ENCODE data around the gene CNIH3. TPM values are rescaled to one million over a fixed set of nuclear protein-coding genes. Genes with fewer than 3 reads are reported as not detected.

CNIH3 gene
- total and polyA plus RNA-seq, 3 experiments from 2014 or later: 1.1 to 1.6 (median 1.5) TPM

- H3K4me1 ChIP-seq (ENCODE audit: insufficient read depth, low read length): no peaks in the 10 kb centered on the region
- H3K9me3 Mint-ChIP-seq: no peaks in the 10 kb centered on the region
- no peak overlapping the region for H3K4me3 ChIP-seq (ENCODE audit: low read length)
- no peak overlapping the region for H3K27ac ChIP-seq (ENCODE audit: low read depth, low read length)
- no peaks in the 10 kb centered on the region for H3K4me1 Mint-ChIP-seq
- no peaks in the 10 kb centered on the region for H3K36me3 Mint-ChIP-seq
- H3K9me3 ChIP-seq (ENCODE audit: low read length): no peaks in the 10 kb centered on the region
- no peaks in the 10 kb centered on the region for H3K36me3 ChIP-seq (ENCODE audit: insufficient read depth, low read length)
- H3K27ac Mint-ChIP-seq: no peak overlapping the region
- no peak overlapping the region for H3K4me3 Mint-ChIP-seq
- POLR2A ChIA-PET: no interaction called here
- CTCF ChIA-PET: no interaction called here
- H3K27me3 ChIP-seq (ENCODE audit: insufficient read depth, low read length, poor library complexity, severe bottlenecking): peaks cover 4% of the 10 kb centered on the region
- H3K27me3 Mint-ChIP-seq: peaks cover 9 to 51% of the 10 kb centered on the region in 2 donors
- DNase-seq: no peak
Measured at GRCh38 chr1:224749916-224750315, 133.8 kb downstream of the CNIH3 start.

GRCh38 chr1:224751624-224752311, 135.7 kb downstream of the CNIH3 start:
- no peak overlapping the region for H3K27ac ChIP-seq (ENCODE audit: low read depth, low read length)
- ChIA-PET POLR2A (no interaction called here), CTCF (no interaction called here)
- DNase-seq: no peak
- Mint-ChIP-seq H3K4me3 (no peak overlapping the region), H3K4me1 (no peaks in the 10 kb centered on the region), H3K27me3 (peaks cover 5 to 55% of the 10 kb centered on the region in 2 donors), H3K27ac (no peak overlapping the region), H3K9me3 (no peaks in the 10 kb centered on the region), H3K36me3 (no peaks in the 10 kb centered on the region)
- H3K4me3 ChIP-seq (ENCODE audit: low read length): no peak overlapping the region
- H3K9me3 ChIP-seq (ENCODE audit: low read length): no peaks in the 10 kb centered on the region
- peaks cover 4% of the 10 kb centered on the region for H3K27me3 ChIP-seq (ENCODE audit: insufficient read depth, low read length, poor library complexity, severe bottlenecking)
- no peaks in the 10 kb centered on the region for H3K4me1 ChIP-seq (ENCODE audit: insufficient read depth, low read length)
- no peaks in the 10 kb centered on the region for H3K36me3 ChIP-seq (ENCODE audit: insufficient read depth, low read length)

- POLR2A ChIA-PET: no interaction called here
- H3K27ac Mint-ChIP-seq: no peak overlapping the region
Measured at GRCh38 chr1:224753491-224753890, 137.4 kb downstream of the CNIH3 start.

GRCh38 chr1:224755586-224755985, 139.5 kb downstream of the CNIH3 start:
- no peaks in the 10 kb centered on the region for H3K4me1 ChIP-seq (ENCODE audit: insufficient read depth, low read length)
- H3K27ac ChIP-seq (ENCODE audit: low read depth, low read length): no peak overlapping the region
- peaks cover 0 to 4% (median 0%) of the 10 kb centered on the region in 3 donors for H3K36me3 Mint-ChIP-seq
- CTCF ChIA-PET: no interaction called here
- POLR2A ChIA-PET: no interaction called here
- no peak overlapping the region for H3K4me3 ChIP-seq (ENCODE audit: low read length)
- H3K36me3 ChIP-seq (ENCODE audit: insufficient read depth, low read length): no peaks in the 10 kb centered on the region
- no peaks in the 10 kb centered on the region for H3K4me1 Mint-ChIP-seq
- H3K27me3 ChIP-seq (ENCODE audit: insufficient read depth, low read length, poor library complexity, severe bottlenecking): peaks cover 4% of the 10 kb centered on the region
- no peak overlapping the region for H3K27ac Mint-ChIP-seq
- H3K27me3 Mint-ChIP-seq: peaks cover 7 to 35% of the 10 kb centered on the region in 2 donors
- no peaks in the 10 kb centered on the region for H3K9me3 ChIP-seq (ENCODE audit: low read length)
- no peak for DNase-seq
- peaks cover 0 to 13% (median 5%) of the 10 kb centered on the region in 5 donors for H3K9me3 Mint-ChIP-seq
- no peak overlapping the region for H3K4me3 Mint-ChIP-seq

More at GRCh38 chr1:224753491-224753890, 137.4 kb downstream of the CNIH3 start:
- H3K36me3 ChIP-seq (ENCODE audit: insufficient read depth, low read length): no peaks in the 10 kb centered on the region
- no peak for DNase-seq
- no peak overlapping the region for H3K4me3 ChIP-seq (ENCODE audit: low read length)
- CTCF ChIA-PET: interaction anchor here (1.0 kb wide), 1 partner anchor 21 kb away, joined by 3 read pairs; no protein-coding TSS in a partner anchor
- peaks cover 0 to 4% (median 0%) of the 10 kb centered on the region in 5 donors for H3K9me3 Mint-ChIP-seq
- H3K36me3 Mint-ChIP-seq: no peaks in the 10 kb centered on the region
- no peaks in the 10 kb centered on the region for H3K9me3 ChIP-seq (ENCODE audit: low read length)
- peaks cover 4% of the 10 kb centered on the region for H3K27me3 ChIP-seq (ENCODE audit: insufficient read depth, low read length, poor library complexity, severe bottlenecking)
- peaks cover 3 to 51% of the 10 kb centered on the region in 2 donors for H3K27me3 Mint-ChIP-seq
- H3K27ac ChIP-seq (ENCODE audit: low read depth, low read length): no peak overlapping the region
- H3K4me1 Mint-ChIP-seq: no peaks in the 10 kb centered on the region
- H3K4me1 ChIP-seq (ENCODE audit: insufficient read depth, low read length): no peaks in the 10 kb centered on the region
- no peak overlapping the region for H3K4me3 Mint-ChIP-seq

GRCh38 chr1:224757508-224757907, 141.4 kb downstream of the CNIH3 start:
- H3K27me3 Mint-ChIP-seq: peaks cover 10 to 21% of the 10 kb centered on the region in 2 donors
- H3K36me3 Mint-ChIP-seq: peaks cover 0 to 4% (median 0%) of the 10 kb centered on the region in 3 donors
- no peak for DNase-seq
- no peaks in the 10 kb centered on the region for H3K4me1 ChIP-seq (ENCODE audit: insufficient read depth, low read length)
- H3K27me3 ChIP-seq (ENCODE audit: insufficient read depth, low read length, poor library complexity, severe bottlenecking): peaks cover 4% of the 10 kb centered on the region
- H3K4me3 ChIP-seq (ENCODE audit: low read length): no peak overlapping the region
- ChIA-PET CTCF (no interaction called here), POLR2A (no interaction called here)
- H3K4me3 Mint-ChIP-seq: no peak overlapping the region
- no peaks in the 10 kb centered on the region for H3K36me3 ChIP-seq (ENCODE audit: insufficient read depth, low read length)
- H3K9me3 ChIP-seq (ENCODE audit: low read length): no peaks in the 10 kb centered on the region
- H3K27ac Mint-ChIP-seq: no peak overlapping the region
- H3K4me1 Mint-ChIP-seq: no peaks in the 10 kb centered on the region
- H3K9me3 Mint-ChIP-seq: peaks cover 0 to 13% (median 5%) of the 10 kb centered on the region in 5 donors
- no peak overlapping the region for H3K27ac ChIP-seq (ENCODE audit: low read depth, low read length)

- H3K36me3 Mint-ChIP-seq: peaks cover 0 to 4% (median 0%) of the 10 kb centered on the region in 3 donors
- CTCF ChIA-PET: interaction anchor here (0.9 kb wide), 1 partner anchor 15 kb away, joined by 4 read pairs; no protein-coding TSS in a partner anchor
Measured at GRCh38 chr1:224759135-224759534, 143.0 kb downstream of the CNIH3 start.

GRCh38 chr1:224759681-224760091, 143.6 kb downstream of the CNIH3 start:
- POLR2A ChIA-PET: no interaction called here
- Mint-ChIP-seq H3K27me3 (peaks cover 12 to 14% of the 10 kb centered on the region in 2 donors), H3K4me3 (no peak overlapping the region), H3K9me3 (peaks cover 0 to 13% (median 5%) of the 10 kb centered on the region in 5 donors), H3K27ac (no peak overlapping the region), H3K4me1 (no peaks in the 10 kb centered on the region), H3K36me3 (peaks cover 0 to 4% (median 0%) of the 10 kb centered on the region in 3 donors)
- Histone ChIP-seq H3K4me1 (ENCODE audit: insufficient read depth, low read length) (no peaks in the 10 kb centered on the region), H3K4me3 (ENCODE audit: low read length) (no peak overlapping the region), H3K27ac (ENCODE audit: low read depth, low read length) (no peak overlapping the region), H3K9me3 (ENCODE audit: low read length) (no peaks in the 10 kb centered on the region), H3K36me3 (ENCODE audit: insufficient read depth, low read length) (no peaks in the 10 kb centered on the region), H3K27me3 (ENCODE audit: insufficient read depth, low read length, poor library complexity, severe bottlenecking) (no peaks in the 10 kb centered on the region)
- CTCF ChIA-PET: no interaction called here
- DNase-seq: no peak

More at GRCh38 chr1:224759135-224759534, 143.0 kb downstream of the CNIH3 start:
- no peak overlapping the region for H3K4me3 ChIP-seq (ENCODE audit: low read length)
- POLR2A ChIA-PET: no interaction called here
- Mint-ChIP-seq H3K27ac (no peak overlapping the region), H3K4me1 (no peaks in the 10 kb centered on the region), H3K27me3 (peaks cover 12 to 14% of the 10 kb centered on the region in 2 donors), H3K4me3 (no peak overlapping the region), H3K9me3 (peaks cover 0 to 13% (median 5%) of the 10 kb centered on the region in 5 donors)
- no peak overlapping the region for H3K27ac ChIP-seq (ENCODE audit: low read depth, low read length)
- H3K9me3 ChIP-seq (ENCODE audit: low read length): no peaks in the 10 kb centered on the region
- DNase-seq: no peak
- H3K27me3 ChIP-seq (ENCODE audit: insufficient read depth, low read length, poor library complexity, severe bottlenecking): no peaks in the 10 kb centered on the region
- no peaks in the 10 kb centered on the region for H3K4me1 ChIP-seq (ENCODE audit: insufficient read depth, low read length)
- H3K36me3 ChIP-seq (ENCODE audit: insufficient read depth, low read length): no peaks in the 10 kb centered on the region

- no peaks in the 10 kb centered on the region for H3K4me1 ChIP-seq (ENCODE audit: insufficient read depth, low read length)
Measured at GRCh38 chr1:224760163-224760562, 144.0 kb downstream of the CNIH3 start.

More at GRCh38 chr1:224760163-224760562, 144.0 kb downstream of the CNIH3 start:
- no peak overlapping the region for H3K4me3 ChIP-seq (ENCODE audit: low read length)
- H3K36me3 ChIP-seq (ENCODE audit: insufficient read depth, low read length): no peaks in the 10 kb centered on the region
- DNase-seq: no peak
- H3K27me3 ChIP-seq (ENCODE audit: insufficient read depth, low read length, poor library complexity, severe bottlenecking): no peaks in the 10 kb centered on the region
- no peak overlapping the region for H3K27ac ChIP-seq (ENCODE audit: low read depth, low read length)
- Mint-ChIP-seq H3K27me3 (peaks cover 12 to 14% of the 10 kb centered on the region in 2 donors), H3K36me3 (peaks cover 0 to 4% (median 0%) of the 10 kb centered on the region in 3 donors), H3K9me3 (peaks cover 0 to 13% (median 5%) of the 10 kb centered on the region in 5 donors), H3K4me1 (no peaks in the 10 kb centered on the region), H3K4me3 (no peak overlapping the region), H3K27ac (no peak overlapping the region)
- H3K9me3 ChIP-seq (ENCODE audit: low read length): no peaks in the 10 kb centered on the region
- ChIA-PET POLR2A (no interaction called here), CTCF (no interaction called here)
